ENCODE data around the gene RAD51B.

DNA sequence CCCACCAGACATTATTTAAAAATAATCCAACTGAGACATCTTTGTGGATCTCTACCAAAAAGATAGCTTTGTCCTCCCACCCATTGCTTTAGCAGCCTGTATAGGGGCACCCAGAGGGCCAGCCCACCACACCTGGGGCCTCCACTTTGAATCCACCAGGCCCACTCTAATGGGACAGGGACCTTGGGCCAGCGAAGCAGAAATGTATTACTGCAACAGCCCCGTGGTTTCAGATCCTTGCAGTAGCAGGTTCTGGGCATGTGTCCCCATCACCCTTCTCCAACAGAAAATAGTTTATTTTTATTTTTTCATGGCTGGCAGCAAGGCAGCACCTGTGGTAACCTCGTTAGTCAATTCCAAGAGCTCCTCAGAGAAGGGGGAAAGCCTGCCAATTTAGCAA is 754.9 kb downstream of the RAD51B start:
- TF ChIP-seq, protein P1, sequence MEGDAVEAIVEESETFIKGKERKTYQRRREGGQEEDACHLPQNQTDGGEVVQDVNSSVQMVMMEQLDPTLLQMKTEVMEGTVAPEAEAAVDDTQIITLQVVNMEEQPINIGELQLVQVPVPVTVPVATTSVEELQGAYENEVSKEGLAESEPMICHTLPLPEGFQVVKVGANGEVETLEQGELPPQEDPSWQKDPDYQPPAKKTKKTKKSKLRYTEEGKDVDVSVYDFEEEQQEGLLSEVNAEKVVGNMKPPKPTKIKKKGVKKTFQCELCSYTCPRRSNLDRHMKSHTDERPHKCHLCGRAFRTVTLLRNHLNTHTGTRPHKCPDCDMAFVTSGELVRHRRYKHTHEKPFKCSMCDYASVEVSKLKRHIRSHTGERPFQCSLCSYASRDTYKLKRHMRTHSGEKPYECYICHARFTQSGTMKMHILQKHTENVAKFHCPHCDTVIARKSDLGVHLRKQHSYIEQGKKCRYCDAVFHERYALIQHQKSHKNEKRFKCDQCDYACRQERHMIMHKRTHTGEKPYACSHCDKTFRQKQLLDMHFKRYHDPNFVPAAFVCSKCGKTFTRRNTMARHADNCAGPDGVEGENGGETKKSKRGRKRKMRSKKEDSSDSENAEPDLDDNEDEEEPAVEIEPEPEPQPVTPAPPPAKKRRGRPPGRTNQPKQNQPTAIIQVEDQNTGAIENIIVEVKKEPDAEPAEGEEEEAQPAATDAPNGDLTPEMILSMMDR (IDR thresholded peaks at IDR 0.05), result no peak
- TF ChIP-seq EP300 (IDR thresholded peaks at IDR 0.05), result no peak

Measured in ovary (tissue), 3 donors.